HG02642 (cell line): ENCODE measurements around the gene TRAF7.

Experiments used
- ATAC-seq: cut with Tn5 transposase; IDR thresholded peaks from one replicate; pipeline ENCODE4 v1.9.1; 2021; ENCODE audit warnings: mild to moderate bottlenecking; ENCODE audit not compliant: unreplicated experiment, poor library complexity

TRAF7 gene

GRCh38 chr16:2145843-2146242 lies 9.7 kb upstream of the TRAF7 start:
- ATAC-seq, result no peak

GRCh38 chr16:2147378-2147777 lies 8.2 kb upstream of the TRAF7 start:
- ATAC-seq, result no peak

- ATAC-seq, result peak; percentile 37
These were observed 7.5 kb upstream of the TRAF7 start, which contains the start of gene RAB26 for GRCh38 chr16:2147981-2148671. TSS of gene RAB26 (plus strand) at chr16:2148625. CDS start at chr16:2148784, 159 bp downstream.

DNA sequence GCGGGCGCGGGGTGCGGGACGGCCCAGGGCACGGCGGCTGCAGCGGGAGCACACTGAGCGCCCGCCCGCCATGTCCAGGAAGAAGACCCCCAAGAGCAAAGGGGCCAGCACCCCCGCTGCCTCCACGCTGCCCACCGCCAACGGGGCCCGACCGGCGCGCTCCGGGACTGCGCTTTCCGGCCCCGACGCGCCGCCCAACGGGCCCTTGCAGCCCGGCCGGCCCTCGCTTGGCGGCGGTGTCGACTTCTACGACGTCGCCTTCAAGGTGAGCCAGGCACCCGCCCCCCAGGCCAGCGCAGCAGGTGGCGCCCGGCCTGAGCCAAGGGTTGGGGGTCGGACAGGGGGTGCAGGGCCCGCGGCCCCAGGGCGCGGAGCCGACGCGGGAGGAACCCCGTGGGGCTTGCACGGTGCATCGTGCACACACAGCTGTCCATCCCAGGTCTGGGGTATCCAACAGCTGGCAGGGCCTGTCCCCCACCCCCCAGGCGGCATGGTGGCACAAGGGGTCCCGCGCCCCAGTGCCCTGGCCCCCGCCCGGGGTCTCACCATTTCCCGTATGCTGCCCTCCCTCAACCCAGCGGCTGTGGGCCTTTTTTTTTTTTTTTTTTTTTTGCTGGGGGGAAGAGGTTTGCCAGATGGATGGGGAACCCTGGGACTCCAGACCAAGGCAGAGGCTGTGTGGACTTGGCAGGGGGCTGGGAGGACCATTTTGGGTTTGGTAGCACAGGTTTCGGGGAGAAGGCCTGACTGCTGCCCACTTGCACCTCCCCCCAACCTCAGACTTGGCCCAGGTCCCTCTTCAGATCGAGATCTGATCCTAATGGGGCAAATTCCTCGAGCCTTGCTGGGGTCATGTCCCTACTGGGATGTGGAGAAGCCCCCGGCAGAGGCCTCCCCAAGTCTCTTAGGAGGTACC lies 6.6 kb upstream of the TRAF7 start:
- ATAC-seq, result no peak

- ATAC-seq, result no peak
These were observed 5.8 kb upstream of the TRAF7 start for GRCh38 chr16:2149630-2150417.

DNA sequence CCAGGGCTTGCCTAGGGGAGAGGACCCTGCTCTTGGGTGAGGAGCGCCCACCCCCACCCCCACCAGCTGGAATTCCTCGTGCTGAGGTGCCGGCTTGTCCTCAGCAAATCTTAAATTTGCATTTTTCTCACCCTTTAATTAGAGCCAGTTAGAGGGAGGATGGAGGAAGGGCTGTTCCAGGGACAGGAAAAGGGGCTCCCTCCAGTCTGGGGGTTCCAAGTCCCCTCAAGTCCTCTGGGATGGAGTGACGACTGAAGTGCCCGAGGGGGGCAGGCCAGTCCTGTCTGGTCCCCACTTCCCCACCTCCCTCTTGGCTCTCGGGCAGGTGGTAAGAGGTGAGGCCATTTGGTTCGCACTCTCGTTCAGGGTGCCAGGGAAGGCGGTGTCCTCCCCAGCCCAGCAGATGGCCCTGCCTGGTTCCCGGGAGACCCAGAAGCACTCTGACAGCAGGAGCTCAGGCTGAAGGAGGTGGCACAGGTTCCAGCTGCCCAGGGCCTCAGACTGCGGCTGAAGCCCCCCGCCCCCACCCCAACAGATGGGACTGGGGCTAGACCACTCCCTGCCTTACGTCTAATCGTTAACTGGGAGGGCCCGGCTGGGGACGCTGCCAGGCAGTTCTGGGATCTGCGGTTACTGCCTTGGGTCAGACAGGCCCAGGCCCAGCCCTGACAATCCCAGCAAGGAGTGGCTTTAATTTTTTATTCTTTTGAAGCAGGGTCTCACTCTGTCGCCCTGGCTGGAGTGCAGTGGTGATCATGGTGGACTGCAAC lies 5.0 kb upstream of the TRAF7 start:
- no peak for ATAC-seq

DNA sequence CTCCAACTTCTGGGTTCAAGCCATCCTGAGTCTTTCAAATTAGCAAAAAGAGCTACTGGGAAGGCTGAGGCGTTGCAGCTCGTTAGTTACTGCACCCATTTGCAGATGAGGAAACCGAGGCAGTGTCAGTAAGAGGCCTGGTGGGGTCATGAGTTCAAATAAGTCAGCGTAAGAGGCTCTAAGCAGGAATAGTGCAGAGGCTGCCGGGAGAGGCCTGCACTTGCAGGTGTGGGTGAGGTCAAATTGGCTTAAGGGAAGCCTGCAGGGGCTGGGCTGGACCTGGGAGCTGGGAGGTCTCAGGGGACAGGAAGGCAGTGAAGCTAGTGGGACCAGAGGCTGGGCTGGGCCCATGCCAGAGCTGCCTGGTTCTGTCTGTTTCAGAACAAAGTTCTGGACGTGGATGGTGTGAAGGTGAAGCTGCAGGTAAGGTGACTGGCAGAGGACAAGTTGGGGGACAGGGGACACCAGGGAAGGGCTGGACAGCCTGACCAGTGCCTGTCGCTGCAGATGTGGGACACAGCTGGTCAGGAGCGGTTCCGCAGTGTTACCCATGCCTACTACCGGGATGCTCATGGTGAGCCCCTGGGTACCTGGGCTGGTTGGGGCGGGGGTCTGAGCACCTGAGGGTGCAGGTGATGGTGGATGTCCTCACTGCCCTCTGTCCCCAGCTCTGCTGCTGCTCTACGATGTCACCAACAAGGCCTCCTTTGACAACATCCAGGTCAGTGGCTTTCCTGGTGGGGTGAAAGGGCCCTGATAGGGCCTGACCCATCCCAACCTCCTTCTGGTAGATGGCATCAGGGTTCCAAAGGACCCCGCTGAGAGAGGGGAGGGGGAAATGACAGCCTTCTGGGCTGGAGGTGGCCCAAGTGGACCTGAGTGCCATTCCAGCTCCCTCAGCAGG lies 4.1 kb upstream of the TRAF7 start:
- no peak for ATAC-seq

GRCh38 chr16:2152695-2153506 lies 2.7 kb upstream of the TRAF7 start:
- ATAC-seq, result no peak

DNA sequence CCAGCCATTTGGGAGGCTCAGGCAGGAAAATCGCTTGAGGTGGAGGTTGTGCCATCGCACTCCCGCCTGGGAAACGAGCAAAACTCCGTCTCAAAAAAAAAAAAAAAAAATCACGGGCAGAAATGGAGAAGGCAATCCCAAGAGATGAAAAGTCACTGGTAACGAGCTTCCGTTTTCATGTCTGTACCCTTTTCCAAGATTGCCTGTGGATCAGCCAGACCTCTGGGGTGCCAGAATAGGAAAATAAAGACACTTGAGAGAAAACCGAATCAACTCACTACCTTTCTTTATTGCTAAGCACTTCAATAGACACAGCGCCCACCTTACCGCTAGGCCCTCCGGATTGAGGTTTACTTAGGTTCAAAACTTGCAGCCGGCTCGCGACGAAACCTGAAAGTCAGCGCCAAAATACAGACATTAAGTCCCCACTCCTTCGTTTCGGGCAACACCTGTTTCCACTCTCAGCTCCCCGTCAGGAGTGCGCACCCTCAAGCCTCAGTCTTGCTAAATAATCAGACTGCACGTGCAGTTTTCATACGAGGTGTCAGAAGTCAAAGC lies 970 bp upstream of the TRAF7 start:
- no peak for ATAC-seq

- ATAC-seq, result no peak
These were observed 631 bp downstream of the TRAF7 start for GRCh38 chr16:2155977-2156848.

DNA sequence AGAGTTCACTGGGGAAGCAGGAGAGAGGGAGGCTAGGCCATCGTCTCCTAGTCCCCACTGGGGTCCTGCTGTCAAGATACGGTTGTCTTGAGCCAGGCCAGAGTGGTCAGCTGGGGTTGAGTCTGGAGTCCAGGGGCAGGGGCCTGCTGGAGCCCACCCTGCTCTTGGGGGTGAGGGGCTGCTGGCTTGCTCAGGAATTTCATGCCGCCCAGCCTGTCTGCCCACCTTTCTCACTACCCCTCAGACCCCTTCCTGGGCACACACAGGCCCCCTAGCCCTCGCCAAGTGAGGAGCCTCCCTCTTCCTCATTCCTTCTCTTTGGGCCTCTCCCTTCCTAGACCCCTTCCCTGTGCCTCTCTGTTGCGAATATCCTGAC lies 1.3 kb downstream of the TRAF7 start:
- ATAC-seq, result no peak

- ATAC-seq, result no peak
These were observed 2.1 kb downstream of the TRAF7 start for GRCh38 chr16:2157480-2158261.

DNA sequence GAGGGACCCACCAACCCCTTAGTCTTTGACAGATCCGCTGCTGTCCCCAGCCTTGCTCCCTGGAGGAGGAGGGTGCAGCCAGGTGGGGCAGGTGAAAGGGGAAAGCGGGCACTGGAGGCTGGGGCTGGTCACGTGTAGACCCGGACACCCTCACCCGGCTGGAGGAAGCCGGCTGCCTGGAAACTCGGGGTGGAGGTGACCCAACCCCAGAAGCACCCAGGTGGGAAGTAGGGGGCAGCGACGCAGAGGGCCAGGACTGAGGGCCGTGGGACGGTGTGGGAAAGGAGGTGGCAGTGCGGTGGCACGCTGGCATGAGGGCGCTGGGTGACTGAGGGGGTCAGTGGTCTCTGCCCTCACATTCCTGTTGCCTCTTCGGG lies 2.7 kb downstream of the TRAF7 start:
- ATAC-seq, result no peak

DNA sequence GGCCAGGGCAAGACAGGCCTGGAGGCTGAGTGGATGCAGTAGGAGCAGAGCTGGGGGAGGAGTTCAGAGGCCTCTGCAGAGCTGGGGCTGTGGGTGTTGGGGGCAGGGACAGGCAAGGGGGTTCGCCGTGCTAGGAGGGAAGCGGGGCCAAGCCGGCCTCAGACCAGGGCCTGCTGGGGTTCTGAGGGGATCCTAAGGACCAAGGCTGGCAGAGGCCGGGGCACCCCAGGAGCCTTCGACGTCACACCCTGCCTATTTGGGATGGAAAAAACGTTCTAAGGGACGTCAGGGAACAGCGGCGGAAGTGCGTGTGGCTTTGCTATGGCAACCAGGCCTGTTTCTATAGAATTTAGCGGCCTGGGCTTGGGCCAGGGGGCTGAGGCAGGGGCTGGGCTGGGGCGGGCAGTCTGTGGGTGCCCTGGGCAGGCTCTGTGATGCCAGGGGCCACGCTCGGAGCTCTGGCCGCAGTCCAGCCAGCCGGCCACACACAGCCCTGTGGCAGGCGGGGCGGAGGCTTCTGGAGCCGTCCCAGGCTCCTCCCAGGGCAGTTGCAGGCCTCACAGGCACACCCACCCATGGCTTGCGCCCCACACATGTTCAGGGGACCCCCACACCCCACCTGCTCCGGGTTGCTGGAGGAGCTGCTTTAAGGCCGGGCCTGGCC lies 3.7 kb downstream of the TRAF7 start:
- no peak for ATAC-seq

DNA sequence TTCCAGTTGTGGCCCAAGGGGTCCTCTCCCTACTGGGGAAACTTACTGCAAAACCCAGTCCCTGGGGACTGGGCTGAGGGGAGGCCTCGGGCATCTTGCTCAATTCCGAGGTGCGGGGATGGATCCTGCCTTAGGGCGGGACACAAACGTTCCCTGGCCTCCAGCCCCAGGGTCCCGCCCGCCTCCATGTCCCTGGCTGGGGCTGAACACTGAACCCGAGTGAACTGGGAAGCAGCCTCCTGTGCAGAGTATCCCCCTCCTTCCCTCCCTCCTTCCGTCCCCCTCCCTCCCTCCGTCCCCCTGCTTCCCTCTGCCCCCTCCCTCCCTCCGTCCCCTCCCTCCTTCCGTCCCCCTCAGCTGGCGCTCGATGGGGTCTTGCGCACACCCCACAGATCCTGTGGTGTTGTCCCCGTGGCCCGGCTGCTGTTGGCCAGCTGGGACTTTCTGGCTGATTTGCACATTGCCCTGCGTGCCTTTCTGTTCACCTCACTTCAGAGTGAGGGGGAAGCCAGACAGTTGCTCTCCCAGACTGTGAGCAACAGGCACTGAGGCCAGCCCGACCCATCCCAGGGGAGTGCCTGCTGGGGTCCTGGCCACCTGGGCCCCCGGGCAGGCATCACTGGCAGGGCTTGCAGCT lies 5.5 kb downstream of the TRAF7 start:
- no peak for ATAC-seq
